Common myeloid progenitor, CD34-positive (primary cell): ENCODE measurements around the gene HTATSF1.

ENCODE experiments used
- CTCF ChIA-PET: fragments of 350-600 bp; sonication (Branson Sonifier 250); formaldehyde crosslinking; loops from one replicate; lab custom pipeline; 2021; ENCODE audit warnings: antibody characterized with exemption; lab: Charles Lee
- POLR2A ChIA-PET: fragments of 350-600 bp; sonication (Branson Sonifier 250); formaldehyde crosslinking; loops from one replicate; lab custom pipeline; 2021; ENCODE audit warnings: antibody characterized with exemption; lab: Charles Lee
- DNase-seq, 3 donors: peaks; one replicate each; pipeline versions ENCODE4 v3.0.0 to v3.0.0-alpha.2; 2013
- H3K27ac ChIP-seq, 2 experiments: 1 replicate in 1 of 2; 2 replicates in 1 of 2; pipeline ENCODE4 v1.7.0; 2013; ENCODE audit warnings: inconsistent platforms in 2 of 2, low read length in 2 of 2, mild to moderate bottlenecking in 2 of 2, low read depth in 1 of 2, moderate library complexity in 1 of 2; ENCODE audit not compliant: severe bottlenecking in 2 of 2, insufficient read depth in 1 of 2, poor library complexity in 1 of 2
- H3K27me3 ChIP-seq, 5 experiments: replicated peaks in 2 of 5; 1 replicate in 3 of 5; 2 replicates in 2 of 5; pipeline versions ENCODE4 v1.6.1 to v1.7.0; 2013; ENCODE audit warnings: low read length in 4 of 5, mild to moderate bottlenecking in 2 of 5, moderate library complexity in 2 of 5, inconsistent platforms in 1 of 5; ENCODE audit not compliant: insufficient read depth in 5 of 5, control insufficient read depth in 4 of 5
- H3K36me3 ChIP-seq, 4 experiments: 1 replicate in 2 of 4; 2 replicates in 2 of 4; pipeline versions ENCODE4 v1.6.1 to v1.7.0; 2013; ENCODE audit warnings: low read length in 3 of 4, control low read depth in 1 of 4, mild to moderate bottlenecking in 1 of 4; ENCODE audit not compliant: control insufficient read depth in 4 of 4, insufficient read depth in 4 of 4
- H3K4me1 ChIP-seq, 4 experiments: 1 replicate in 3 of 4; 2 replicates in 1 of 4; pipeline versions ENCODE4 v1.6.1 to v1.7.1; 2013; ENCODE audit warnings: low read length in 3 of 4, mild to moderate bottlenecking in 3 of 4, control low read depth in 1 of 4, inconsistent platforms in 1 of 4, moderate library complexity in 1 of 4; ENCODE audit not compliant: control insufficient read depth in 4 of 4, insufficient read depth in 4 of 4; ENCODE audit errors: control extremely low read depth in 1 of 4
- H3K4me3 ChIP-seq, 7 experiments: 1 replicate in 4 of 7; 2 replicates in 3 of 7; pipeline versions ENCODE4 v1.5.1 to v1.7.0; 2013; ENCODE audit warnings: mild to moderate bottlenecking in 7 of 7, low read length in 6 of 7, moderate library complexity in 6 of 7, inconsistent platforms in 2 of 7, low read depth in 2 of 7, control low read depth in 1 of 7; ENCODE audit not compliant: insufficient read depth in 4 of 7, control insufficient read depth in 1 of 7; ENCODE audit errors: extremely low read depth in 1 of 7
- H3K9me3 ChIP-seq, 5 experiments: 1 replicate in 4 of 5; 2 replicates in 1 of 5; pipeline versions ENCODE4 v1.6.1 to v1.7.1; 2013; ENCODE audit warnings: low read length in 4 of 5, mild to moderate bottlenecking in 2 of 5, inconsistent platforms in 1 of 5, low read depth in 1 of 5, moderate library complexity in 1 of 5; ENCODE audit not compliant: control insufficient read depth in 4 of 5, insufficient read depth in 2 of 5; ENCODE audit errors: control extremely low read depth in 1 of 5
- WGBS: methylation state at CpG from one replicate; pipeline ENCODE4 v1.1.5; 2013; ENCODE audit not compliant: insufficient coverage; 5-methylcytosine and 5-hydroxymethylcytosine counted together

Gene HTATSF1

GRCh38 chrX:136529795-136530194 is 32.4 kb downstream of the HTATSF1 start:
- DNase-seq = peak in 1 of 3 donors; percentile 7
- H3K4me3 ChIP-seq = no peak overlapping the region
- no peaks in the 10 kb centered on the region for H3K27me3 ChIP-seq
- ChIA-PET CTCF (no interaction called here), POLR2A (no interaction called here)
- H3K9me3 ChIP-seq = no peaks in the 10 kb centered on the region
- H3K27ac ChIP-seq = no peak overlapping the region
- 65% methylated on average over 2 of the region's 2 CpGs for WGBS
- H3K36me3 ChIP-seq = no peaks in the 10 kb centered on the region
- H3K4me1 ChIP-seq = no peaks in the 10 kb centered on the region

- no peak for DNase-seq
- CTCF ChIA-PET = no interaction called here
- H3K27me3 ChIP-seq = no peaks in the 10 kb centered on the region
- 77% methylated on average over 3 of the region's 3 CpGs for WGBS
- no peaks in the 10 kb centered on the region for H3K36me3 ChIP-seq
- H3K9me3 ChIP-seq = no peaks in the 10 kb centered on the region
- no peak within 1 kb of the TSS for H3K4me3 ChIP-seq
- no peak within 1 kb of the TSS for H3K27ac ChIP-seq
- no peaks in the 10 kb centered on the region for H3K4me1 ChIP-seq
- POLR2A ChIA-PET = interaction anchor here (0.6 kb wide), 1 partner anchor 346 kb away, joined by 5 read pairs; no protein-coding TSS in a partner anchor
Observed at GRCh38 chrX:136531951-136532350, 34.6 kb downstream of the HTATSF1 start, which contains the start of gene VGLL1. Gene VGLL1 (plus strand): TSS chrX:136532215. CDS start chrX:136536021, 3,806 bp downstream.

- H3K36me3 ChIP-seq = no peaks in the 10 kb centered on the region
- CTCF ChIA-PET = no interaction called here
- H3K27me3 ChIP-seq = no peaks in the 10 kb centered on the region
- H3K4me1 ChIP-seq = no peaks in the 10 kb centered on the region
- WGBS = no CpG with 5 or more reads among the region's 2 CpGs
- no peak overlapping the region for H3K4me3 ChIP-seq
- POLR2A ChIA-PET = no interaction called here
- H3K27ac ChIP-seq = no peak overlapping the region
- DNase-seq = no peak
- H3K9me3 ChIP-seq = no peaks in the 10 kb centered on the region
Observed at GRCh38 chrX:136534131-136534530, 36.7 kb downstream of the HTATSF1 start.

- H3K27me3 ChIP-seq = no peaks in the 10 kb centered on the region
- no peaks in the 10 kb centered on the region for H3K9me3 ChIP-seq
- H3K36me3 ChIP-seq = no peaks in the 10 kb centered on the region
- ChIA-PET POLR2A (no interaction called here), CTCF (no interaction called here)
- no peak overlapping the region for H3K4me3 ChIP-seq
- H3K27ac ChIP-seq = no peak overlapping the region
- WGBS = 92% methylated on average over 2 of the region's 2 CpGs
- H3K4me1 ChIP-seq = no peaks in the 10 kb centered on the region
- no peak for DNase-seq
Observed at GRCh38 chrX:136538811-136539210, 41.4 kb downstream of the HTATSF1 start.

- no peaks in the 10 kb centered on the region for H3K4me1 ChIP-seq
- ChIA-PET POLR2A (no interaction called here), CTCF (no interaction called here)
- H3K4me3 ChIP-seq = no peak overlapping the region
- no peak overlapping the region for H3K27ac ChIP-seq
- DNase-seq = no peak
- H3K27me3 ChIP-seq = no peaks in the 10 kb centered on the region
- WGBS = 70% methylated on average over 5 of the region's 5 CpGs
- H3K36me3 ChIP-seq = no peaks in the 10 kb centered on the region
- no peaks in the 10 kb centered on the region for H3K9me3 ChIP-seq
Observed at GRCh38 chrX:136540226-136540625, 42.8 kb downstream of the HTATSF1 start.

GRCh38 chrX:136541294-136541693 is 43.9 kb downstream of the HTATSF1 start:
- no peaks in the 10 kb centered on the region for H3K36me3 ChIP-seq
- ChIA-PET CTCF (no interaction called here), POLR2A (no interaction called here)
- no peak for DNase-seq
- H3K27ac ChIP-seq = no peak overlapping the region
- H3K27me3 ChIP-seq = no peaks in the 10 kb centered on the region
- 90% methylated on average over 3 of the region's 3 CpGs for WGBS
- peaks cover 0 to 6% (median 2%) of the 10 kb centered on the region in 4 experiments for H3K4me1 ChIP-seq
- H3K9me3 ChIP-seq = no peaks in the 10 kb centered on the region
- H3K4me3 ChIP-seq = no peak overlapping the region

GRCh38 chrX:136542281-136542680 is 44.9 kb downstream of the HTATSF1 start:
- H3K27ac ChIP-seq = no peak overlapping the region
- no peaks in the 10 kb centered on the region for H3K36me3 ChIP-seq
- no peaks in the 10 kb centered on the region for H3K9me3 ChIP-seq
- no peaks in the 10 kb centered on the region for H3K27me3 ChIP-seq
- no peak overlapping the region for H3K4me3 ChIP-seq
- no CpG with 5 or more reads among the region's 7 CpGs for WGBS
- peaks cover 0 to 16% (median 6%) of the 10 kb centered on the region in 4 experiments for H3K4me1 ChIP-seq
- DNase-seq = no peak
- ChIA-PET CTCF (no interaction called here), POLR2A (no interaction called here)
